Activated naive CD4-positive, alpha-beta T cell treated with anti-CD3 and anti-CD28 coated beads, Interleukin-2, amount 50 U/mL, for 72 hours (primary cell): Measurements from ENCODE around the gene NDUFA3. TPM values are rescaled to one million over a fixed set of nuclear protein-coding genes. Genes with fewer than 3 reads are reported as not detected.
A peak's percentile ranks its signal among the peaks of the same experiment; 100 is the strongest.
"Not testable (repeated sequence)": the region's sequence is repeated elsewhere in the genome, so short reads cannot be mapped to it uniquely, and the experiment has no call there.

Source experiments
- ATAC-seq, 2 donors: fragments of 150-1000 bp; cut with Tn5 transposase; 2 replicates each; pipeline ENCODE4 v1.10.0; 2021; ENCODE audit warnings: mild to moderate bottlenecking in 2 of 2, moderate library complexity in 2 of 2
- DNase-seq, 2 donors: peaks; one replicate each; pipeline ENCODE4 v3.0.0; 2021 to 2022; ENCODE audit warnings: low spot score in 2 of 2
- H3K27ac Mint-ChIP-seq, 2 donors: one replicate each; pipeline ENCODE4 v1.8.0; 2022; ENCODE audit warnings: mild to moderate bottlenecking in 2 of 2, mixed read lengths in 2 of 2
- H3K36me3 Mint-ChIP-seq, 2 donors: one replicate each; pipeline ENCODE4 v1.8.0; 2022; ENCODE audit warnings: mixed read lengths in 2 of 2
- H3K9me3 Mint-ChIP-seq, 2 donors: one replicate each; pipeline ENCODE4 v1.8.0; 2022; ENCODE audit warnings: mixed read lengths in 2 of 2
- total RNA-seq, 2 donors: library from RNA; stranded (reverse); gene quantifications; one replicate each; pipeline ENCODE4 v1.2.3, GENCODE V29; 2022

NDUFA3 gene
- total RNA-seq = 10 to 100 TPM; 59.4 to 76.1 TPM

DNA sequence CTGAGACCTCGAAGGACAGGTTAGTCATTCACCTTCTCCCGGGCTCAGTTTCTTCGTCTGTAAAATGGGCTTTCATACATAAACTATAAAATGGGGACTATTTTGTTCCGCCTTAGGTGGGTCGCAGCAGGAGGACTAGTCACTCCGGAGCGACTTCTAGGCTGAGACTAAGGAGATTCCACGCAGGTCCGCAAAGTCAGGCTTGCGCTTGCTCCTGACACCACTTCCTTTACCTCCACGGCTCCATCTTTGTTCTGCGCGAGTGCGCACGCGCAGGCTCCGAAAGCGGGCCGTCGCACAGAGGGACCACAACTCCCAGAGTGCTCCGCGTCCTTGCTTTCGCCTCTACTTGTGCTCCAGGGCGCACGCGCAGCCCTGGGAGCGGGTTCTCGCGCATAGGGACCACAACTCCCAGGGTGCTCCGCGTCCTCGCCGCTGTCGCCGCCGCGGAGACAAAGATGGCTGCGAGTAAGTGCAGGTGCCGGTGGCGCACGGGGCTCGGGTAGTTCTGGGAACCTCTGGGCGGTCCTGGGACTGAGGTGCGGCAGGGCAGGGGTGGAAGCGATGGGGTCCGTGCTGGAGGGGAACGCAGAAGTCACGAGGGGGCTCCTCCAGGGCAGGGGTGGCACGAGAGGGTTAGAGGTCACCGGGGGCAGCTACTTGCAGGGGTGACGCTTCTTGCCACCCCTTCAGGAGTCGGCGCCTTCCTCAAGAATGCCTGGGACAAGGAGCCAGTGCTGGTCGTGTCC lies at the start of gene NDUFA3:
NDUFA3 (plus strand) TSS at position 435 of the 749 bp plus-strand sequence; CDS start at position 459, 24 bp downstream.
- Mint-ChIP-seq H3K9me3 (no peaks in the 10 kb centered on the region), H3K27ac (peak within 1 kb of the TSS; percentile 84 to 96), H3K36me3 (peaks cover 0 to 5% of the 10 kb centered on the region in 2 donors)
- ATAC-seq = peak; percentile 99 to 100
- DNase-seq = peak; percentile 96 to 99

DNA sequence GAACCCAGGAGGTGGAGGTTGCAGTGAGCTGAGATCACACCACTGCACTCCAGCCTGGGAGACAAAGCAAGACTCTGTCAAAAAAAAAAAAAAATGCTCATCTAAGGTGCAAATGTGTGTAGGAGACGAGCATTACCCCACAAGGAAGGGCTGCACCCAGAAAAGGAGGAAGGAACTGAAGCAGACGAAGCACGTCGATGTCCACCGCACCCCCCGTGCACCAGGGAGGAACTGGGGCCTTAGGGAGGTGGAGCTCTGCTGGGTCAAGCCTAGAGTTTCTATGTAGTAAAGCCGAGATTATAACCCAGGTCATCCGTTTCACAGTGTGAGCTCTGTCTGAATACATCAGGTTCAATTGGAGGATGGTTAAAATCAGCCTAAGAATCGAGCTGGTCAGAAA lies 40.0 kb upstream of the NDUFA3 start:
- no peaks in the 10 kb centered on the region for H3K9me3 Mint-ChIP-seq
- DNase-seq (no peak), ATAC-seq (no peak)
- H3K36me3 Mint-ChIP-seq = no peaks in the 10 kb centered on the region
- H3K27ac Mint-ChIP-seq = no peak overlapping the region

DNA sequence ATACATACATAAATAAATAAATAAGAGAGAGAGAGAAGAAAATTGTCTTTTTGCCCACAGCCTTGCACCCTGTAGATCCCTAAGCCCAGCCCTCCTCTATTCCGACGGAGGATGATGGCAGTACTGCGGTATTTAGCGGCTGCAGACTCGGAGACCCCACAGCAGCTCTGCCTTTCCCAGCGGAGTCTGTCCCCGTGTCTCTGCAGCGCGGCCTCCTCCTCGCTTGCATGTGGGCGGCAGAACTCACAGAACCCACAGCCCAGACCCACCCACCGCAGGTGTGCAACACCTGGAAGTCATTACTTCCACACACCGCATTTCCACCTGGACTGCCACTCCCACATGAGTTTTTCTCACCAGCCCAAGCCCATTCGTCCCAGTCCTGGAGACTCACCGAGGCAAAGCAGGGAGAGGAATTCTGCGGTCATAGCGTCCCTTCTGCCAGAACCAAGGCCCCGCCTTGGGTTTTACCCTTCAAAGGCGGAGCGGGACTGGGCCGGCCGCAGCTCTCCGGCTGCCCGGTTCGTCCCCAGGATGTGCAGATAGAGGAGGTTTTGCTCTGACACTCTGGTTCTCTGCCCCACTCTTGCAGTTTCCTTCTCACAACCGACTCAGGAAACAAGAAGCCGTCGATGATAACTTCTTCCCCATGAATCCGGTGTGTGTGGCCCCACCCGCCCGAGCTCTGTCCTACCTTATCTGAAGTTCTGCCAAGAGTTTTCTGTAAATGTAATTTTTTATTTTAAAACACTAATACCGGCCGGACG lies 39.1 kb upstream of the NDUFA3 start, which contains the start of gene VSTM1:
VSTM1 (minus strand) TSS at position 548 of the 767 bp plus-strand sequence; CDS start at position 428, 120 bp downstream.
- H3K36me3 Mint-ChIP-seq = no peaks in the 10 kb centered on the region
- H3K27ac Mint-ChIP-seq = peak within 1 kb of the TSS in 1 of 2 donors; percentile 14
- DNase-seq = no peak
- H3K9me3 Mint-ChIP-seq = no peaks in the 10 kb centered on the region
- no peak for ATAC-seq

DNA sequence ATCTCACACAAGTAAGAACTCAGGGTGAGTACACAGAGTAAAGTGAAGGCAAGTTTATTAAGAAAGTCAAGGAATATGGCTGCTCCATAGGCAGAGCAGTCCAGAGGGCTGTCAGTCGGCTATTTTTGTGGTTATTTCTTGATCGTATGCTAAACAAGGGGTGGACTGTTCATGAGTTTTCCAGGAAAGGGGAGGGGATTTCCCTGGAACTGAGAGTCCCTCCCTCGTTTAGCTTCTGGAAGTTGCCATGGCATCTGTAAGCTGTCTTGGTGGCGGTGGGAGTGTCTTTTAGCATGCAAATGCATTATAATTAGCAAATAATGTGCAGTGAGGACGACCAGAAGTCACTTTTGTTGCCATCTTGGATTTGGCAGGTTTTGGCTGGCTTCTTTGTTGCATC lies 33.2 kb upstream of the NDUFA3 start:
- DNase-seq = no peak
- Mint-ChIP-seq H3K36me3 (no peaks in the 10 kb centered on the region), H3K27ac (no peak overlapping the region), H3K9me3 (no peaks in the 10 kb centered on the region)
- no peak for ATAC-seq

DNA sequence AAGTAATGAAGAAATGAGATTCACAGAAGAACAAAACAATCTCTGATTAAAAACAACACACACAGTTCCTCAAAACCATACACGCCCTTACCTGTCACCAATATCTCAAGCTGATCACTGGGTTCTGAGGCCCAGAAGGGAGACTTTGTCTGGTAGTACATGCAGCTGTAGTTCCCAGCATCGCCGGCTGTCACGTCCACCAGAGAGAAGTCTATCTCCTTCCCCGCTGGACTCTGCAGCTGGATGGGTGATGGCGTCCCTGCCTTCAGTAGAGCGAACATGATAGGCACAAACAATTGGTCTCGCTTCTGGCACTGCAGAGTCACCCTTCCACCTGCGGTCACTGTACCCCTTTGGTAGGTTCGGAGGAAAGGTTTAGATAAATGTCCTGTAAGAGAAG lies 28.8 kb upstream of the NDUFA3 start:
- DNase-seq (no peak), ATAC-seq (no peak)
- H3K36me3 Mint-ChIP-seq = no peaks in the 10 kb centered on the region
- H3K27ac Mint-ChIP-seq = no peak overlapping the region
- no peaks in the 10 kb centered on the region for H3K9me3 Mint-ChIP-seq

DNA sequence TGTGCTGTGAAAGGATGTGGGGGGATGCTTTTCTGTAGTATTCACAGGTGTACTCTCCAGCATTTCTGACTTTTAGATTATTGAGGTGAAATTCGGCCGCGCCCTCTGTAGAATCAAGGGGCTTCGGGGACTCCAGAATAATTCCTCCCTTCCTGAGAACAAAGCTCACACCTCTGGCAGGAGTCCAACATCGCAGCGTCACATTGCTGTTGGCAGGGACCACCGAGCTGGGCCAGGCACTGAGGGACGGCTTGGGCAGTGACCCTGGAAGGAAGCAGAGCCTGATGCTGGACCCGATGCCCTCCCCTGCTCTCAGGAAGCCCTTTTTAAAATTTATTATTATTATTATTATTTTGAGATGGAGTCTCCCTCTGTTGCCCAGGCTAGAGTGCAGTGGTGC lies 27.8 kb upstream of the NDUFA3 start:
- no peak for DNase-seq

DNA sequence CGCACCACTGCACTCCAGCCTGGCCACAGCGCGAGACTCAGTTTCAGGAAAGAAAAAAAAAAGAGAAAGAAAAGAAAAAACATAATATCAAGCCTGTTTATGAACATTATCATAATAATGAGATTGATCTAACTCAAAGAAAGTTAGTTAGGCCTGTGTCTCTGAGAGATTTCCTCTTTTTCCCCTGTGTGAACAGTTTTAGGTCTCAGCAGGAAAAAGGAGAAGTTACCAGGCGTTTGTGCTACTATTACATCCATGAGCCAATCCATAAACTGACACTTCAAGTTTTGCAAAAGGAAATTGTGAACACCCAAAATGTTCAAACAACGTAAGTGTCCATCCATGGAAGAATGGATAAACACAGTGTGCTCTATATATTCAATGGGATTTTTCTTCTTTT lies 25.3 kb upstream of the NDUFA3 start:
- Mint-ChIP-seq H3K9me3 (peaks cover 0 to 4% of the 10 kb centered on the region in 2 donors), H3K27ac (no peak overlapping the region), H3K36me3 (no peaks in the 10 kb centered on the region)
- no peak for DNase-seq
- ATAC-seq = no peak

More for the DNA sequence above, 27.8 kb upstream of the NDUFA3 start:
- Mint-ChIP-seq H3K9me3 (peaks cover 0 to 2% of the 10 kb centered on the region in 2 donors), H3K27ac (no peak overlapping the region), H3K36me3 (no peaks in the 10 kb centered on the region)
- ATAC-seq = no peak

DNA sequence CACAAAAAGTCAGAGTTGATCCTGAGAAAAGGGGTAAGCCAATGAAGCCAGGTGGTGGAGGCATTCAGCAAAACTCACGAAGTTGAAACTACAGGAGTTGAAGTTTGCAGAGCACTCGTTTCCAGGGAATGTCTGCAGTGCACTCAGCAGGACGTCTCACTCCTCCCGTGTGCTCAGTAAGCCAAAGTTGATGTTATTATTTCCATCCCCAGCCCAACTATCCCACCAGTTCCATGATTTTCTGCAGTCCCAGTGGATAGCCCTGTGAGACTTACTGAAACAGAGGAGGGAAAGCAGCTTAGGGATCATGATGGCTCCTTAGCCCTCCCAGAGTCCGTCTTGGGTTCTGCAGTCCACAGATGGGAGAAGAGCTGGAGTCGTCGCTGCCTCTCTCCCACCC lies 21.6 kb upstream of the NDUFA3 start, which contains the start of gene TARM1:
TARM1 (minus strand) TSS at position 334 of the 400 bp plus-strand sequence; CDS start at position 309, 25 bp downstream.
- peaks cover 0 to 4% of the 10 kb centered on the region in 2 donors for H3K9me3 Mint-ChIP-seq
- peaks cover 0 to 6% of the 10 kb centered on the region in 2 donors for H3K36me3 Mint-ChIP-seq
- ATAC-seq (no peak), DNase-seq (peak in 1 of 2 donors; percentile 33)
- H3K27ac Mint-ChIP-seq = no peak within 1 kb of the TSS

DNA sequence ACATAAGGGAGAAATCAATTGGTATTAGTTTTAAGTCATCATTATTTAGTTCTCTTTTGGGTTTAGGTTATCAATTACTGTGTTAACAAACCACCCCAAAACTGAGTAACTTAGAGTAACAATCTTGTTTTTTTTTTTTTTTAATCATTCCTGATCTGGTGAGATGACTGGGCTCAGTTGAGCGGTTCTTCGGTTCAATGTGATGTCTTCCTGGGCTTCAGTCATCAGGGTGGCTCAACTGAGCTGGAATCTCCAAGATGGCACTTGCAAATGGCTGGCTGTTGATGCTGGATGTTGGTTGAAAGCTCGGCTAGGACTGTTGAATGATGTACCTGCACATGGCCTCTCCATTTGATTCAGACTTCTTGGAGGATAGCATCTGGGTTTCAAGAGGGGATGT lies 18.2 kb upstream of the NDUFA3 start:
- H3K36me3 Mint-ChIP-seq = peaks cover 0 to 6% of the 10 kb centered on the region in 2 donors
- no peak overlapping the region for H3K27ac Mint-ChIP-seq
- peaks cover 0 to 4% of the 10 kb centered on the region in 2 donors for H3K9me3 Mint-ChIP-seq
- ATAC-seq = no peak
- no peak for DNase-seq

DNA sequence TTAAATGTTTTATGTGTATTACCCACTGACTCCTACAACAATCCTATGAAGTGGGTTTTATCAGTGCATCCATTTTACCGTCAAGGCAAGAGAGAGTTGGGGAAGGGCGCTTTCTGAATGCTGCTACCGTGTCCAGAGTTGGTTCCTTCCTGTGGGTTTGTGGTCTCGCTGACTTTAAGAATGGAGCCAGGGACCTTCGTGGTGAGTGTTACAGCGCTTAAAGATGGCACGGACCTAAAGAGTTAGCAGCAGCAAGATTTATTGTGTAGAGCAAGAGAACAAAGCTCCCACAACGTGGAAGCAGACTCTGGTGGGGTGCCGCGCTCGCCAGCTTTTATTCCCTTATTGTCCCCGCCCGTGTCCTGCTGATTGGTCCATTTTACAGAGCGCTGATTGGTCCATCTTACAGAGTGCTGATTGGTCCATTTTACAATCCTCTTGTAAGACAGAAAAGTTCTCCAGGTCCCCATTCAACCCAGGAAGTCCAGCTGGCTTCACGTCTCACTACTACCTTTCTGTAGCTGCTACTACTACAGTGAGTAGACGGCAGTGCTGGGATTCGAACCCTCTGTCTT lies 8.1 kb upstream of the NDUFA3 start:
- Mint-ChIP-seq H3K9me3 (no peaks in the 10 kb centered on the region), H3K27ac (no peak overlapping the region), H3K36me3 (no peaks in the 10 kb centered on the region)
- DNase-seq (no peak), ATAC-seq (no peak)

DNA sequence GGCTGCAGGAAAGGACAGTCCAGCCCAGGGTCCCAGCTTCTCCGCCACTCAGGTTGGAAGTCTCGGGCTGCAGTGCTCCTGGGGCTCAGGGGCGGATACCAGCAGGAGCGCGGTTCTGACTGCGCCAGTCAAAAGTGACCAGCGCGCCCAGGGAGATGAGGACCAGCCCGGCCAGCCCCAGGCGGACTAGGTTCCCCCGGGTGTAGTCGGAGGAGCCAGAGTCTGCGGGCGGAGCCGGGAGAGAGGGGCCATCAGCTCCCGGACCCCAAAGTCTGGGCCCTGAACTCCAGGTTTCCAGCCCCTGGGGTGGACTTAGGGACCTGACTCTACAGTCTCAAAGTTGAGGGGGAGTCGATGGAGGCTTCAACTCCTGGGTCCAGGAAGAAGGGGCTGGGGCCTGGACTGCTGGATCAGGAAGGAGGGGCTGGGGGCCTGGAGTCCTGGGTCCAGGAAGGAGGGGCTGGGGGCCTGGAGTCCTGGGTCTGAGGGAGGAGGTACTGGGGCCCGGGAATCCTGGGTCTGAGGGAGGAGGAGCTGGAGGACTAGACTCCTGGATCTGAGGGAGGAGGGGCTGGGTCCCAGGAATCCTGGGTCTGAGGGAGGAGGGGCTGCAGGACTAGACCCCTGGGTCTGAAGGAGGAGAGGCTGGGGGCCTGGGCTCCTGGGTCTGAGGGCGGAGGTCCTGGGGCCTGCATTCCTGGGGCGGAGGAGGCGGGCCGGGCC lies 7.4 kb upstream of the NDUFA3 start:
- no peak overlapping the region for H3K27ac Mint-ChIP-seq
- H3K9me3 Mint-ChIP-seq = no peaks in the 10 kb centered on the region
- no peak for ATAC-seq
- no peak for DNase-seq
- H3K36me3 Mint-ChIP-seq = no peaks in the 10 kb centered on the region

DNA sequence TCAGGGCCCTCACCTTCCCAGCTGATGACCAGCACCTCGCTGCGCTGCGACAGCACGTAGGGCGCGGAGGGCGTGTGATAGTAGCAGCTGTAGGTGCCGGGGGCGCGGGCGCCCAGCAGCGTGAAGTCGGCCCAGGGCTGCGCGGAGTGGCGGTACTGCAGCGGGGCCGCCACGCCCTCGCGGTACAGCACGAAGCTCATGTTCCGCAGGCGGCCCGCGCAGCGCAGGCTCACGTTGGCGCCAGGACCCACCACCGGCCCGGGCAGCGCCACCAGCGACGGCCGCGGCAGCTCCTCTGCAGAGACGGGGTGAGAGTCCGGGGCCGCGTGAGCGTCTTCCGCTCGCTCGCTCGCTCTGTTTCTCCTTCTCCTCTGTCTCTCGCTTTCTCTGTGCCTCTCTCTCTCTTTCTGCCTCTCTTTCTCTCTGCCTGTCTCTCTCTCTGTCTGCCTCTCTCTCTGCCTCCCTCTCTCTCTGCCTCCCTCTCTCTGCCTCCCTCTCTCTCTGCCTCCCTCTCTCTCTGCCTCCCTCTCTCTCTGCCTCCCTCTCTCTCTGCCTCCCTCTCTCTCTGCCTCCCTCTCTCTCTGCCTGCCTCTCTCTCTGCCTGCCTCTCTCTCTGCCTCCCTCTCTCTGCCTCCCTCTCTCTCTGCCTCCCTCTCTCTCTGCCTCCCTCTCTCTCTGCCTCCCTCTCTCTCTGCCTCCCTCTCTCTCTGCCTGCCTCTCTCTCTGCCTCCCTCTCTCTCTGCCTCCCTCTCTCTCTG lies 6.6 kb upstream of the NDUFA3 start:
- DNase-seq = peak in 1 of 2 donors; percentile 46
- peak; percentile 73 to 83 for ATAC-seq
- H3K9me3 Mint-ChIP-seq, H3K36me3 Mint-ChIP-seq: not testable (repeated sequence)
- H3K27ac Mint-ChIP-seq = peak overlapping the region in 1 of 2 donors; percentile 45

DNA sequence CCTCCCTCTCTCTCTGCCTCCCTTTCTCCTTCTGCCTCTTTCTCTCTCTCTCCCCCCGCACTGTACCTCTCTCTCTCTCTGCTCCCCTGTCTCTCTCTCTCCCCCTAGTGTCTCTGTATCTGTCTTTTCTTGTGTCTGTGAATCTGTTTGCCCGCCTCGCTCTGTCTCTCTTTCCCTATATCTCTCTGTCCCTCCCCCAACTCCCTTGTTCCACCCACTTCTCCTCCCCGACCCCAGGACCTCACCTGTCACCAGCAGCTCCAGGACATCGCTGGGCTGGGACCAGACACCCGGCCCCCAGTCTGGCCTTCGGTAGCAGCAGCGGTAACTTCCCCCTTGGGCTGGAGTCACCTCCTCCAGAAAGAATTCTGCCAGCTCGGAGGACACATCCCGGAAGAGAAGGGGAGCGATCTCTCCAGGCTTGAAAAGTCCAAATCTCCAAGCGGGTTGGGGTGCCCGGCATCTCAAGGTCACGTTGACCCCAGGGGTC lies 6.0 kb upstream of the NDUFA3 start:
- peak overlapping the region in 1 of 2 donors; percentile 45 for H3K27ac Mint-ChIP-seq

DNA sequence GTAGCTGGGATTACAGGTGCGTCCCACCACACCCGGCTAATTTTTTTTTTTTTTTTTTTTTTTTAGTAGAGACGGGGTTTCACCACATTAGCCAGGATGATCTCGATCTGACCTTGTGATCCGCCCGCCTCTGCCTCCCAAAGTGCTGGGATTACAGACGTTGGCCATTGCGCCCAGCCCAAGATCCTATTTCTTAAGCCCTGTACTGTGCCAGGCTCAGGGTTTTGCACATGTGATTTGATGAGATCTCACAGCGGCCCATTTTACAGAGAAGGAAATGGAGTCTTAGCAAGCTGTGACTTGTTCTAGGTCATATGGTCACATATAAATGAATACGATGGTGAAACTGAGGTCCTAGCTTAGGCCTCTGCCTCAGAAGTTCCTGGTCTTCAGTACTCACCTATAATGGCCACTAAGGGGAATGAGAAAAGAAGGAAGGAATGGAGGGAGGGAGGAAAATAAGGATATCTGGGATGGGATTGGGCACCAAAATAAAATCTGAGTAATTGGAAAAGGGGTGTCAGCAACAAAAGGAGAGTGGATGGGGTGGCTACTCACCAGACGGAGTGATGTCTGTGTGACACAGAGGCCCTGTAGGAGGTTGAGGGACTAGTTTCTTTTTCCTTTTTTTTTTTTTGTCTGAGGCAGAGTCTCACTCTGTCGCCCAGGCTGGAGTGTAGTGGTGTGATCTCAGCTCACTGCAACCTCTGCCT lies 3.3 kb upstream of the NDUFA3 start:
- peak in 1 of 2 donors; percentile 34 for DNase-seq
- no peak for ATAC-seq
- no peak overlapping the region for H3K27ac Mint-ChIP-seq
- no peaks in the 10 kb centered on the region for H3K9me3 Mint-ChIP-seq
- H3K36me3 Mint-ChIP-seq = peaks cover 0 to 5% of the 10 kb centered on the region in 2 donors

More for the DNA sequence above, 6.0 kb upstream of the NDUFA3 start:
- ATAC-seq (peak; percentile 46 to 62), DNase-seq (peak in 1 of 2 donors; percentile 14)
- no peaks in the 10 kb centered on the region for H3K36me3 Mint-ChIP-seq
- H3K9me3 Mint-ChIP-seq = no peaks in the 10 kb centered on the region

DNA sequence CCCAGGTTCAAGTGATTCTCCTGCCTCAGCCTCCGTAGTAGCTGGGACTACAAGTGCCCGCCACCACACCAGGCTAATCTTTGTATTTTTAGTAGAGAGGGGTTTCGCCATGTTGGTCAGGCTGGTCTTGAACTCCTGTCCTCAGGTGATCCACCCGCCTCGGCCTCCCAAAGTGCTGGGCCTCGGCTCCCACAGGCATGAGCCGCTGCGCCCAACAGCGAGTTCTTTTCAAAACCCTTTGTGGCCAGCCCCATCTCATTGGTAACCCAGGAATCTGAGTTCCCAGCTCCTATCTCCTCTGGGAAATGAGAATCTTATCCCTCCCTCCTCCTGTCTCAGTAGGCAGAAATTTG lies 2.8 kb upstream of the NDUFA3 start:
- not testable (repeated sequence) for DNase-seq, H3K36me3 Mint-ChIP-seq, H3K9me3 Mint-ChIP-seq, ATAC-seq
- peak overlapping the region in 1 of 2 donors; percentile 75 for H3K27ac Mint-ChIP-seq
